ENCODE data around the gene AP3M1.
"Not testable (repeated sequence)": the region's sequence is repeated elsewhere in the genome, so short reads cannot be mapped to it uniquely, and the experiment has no call there.

The AP3M1 gene

DNA sequence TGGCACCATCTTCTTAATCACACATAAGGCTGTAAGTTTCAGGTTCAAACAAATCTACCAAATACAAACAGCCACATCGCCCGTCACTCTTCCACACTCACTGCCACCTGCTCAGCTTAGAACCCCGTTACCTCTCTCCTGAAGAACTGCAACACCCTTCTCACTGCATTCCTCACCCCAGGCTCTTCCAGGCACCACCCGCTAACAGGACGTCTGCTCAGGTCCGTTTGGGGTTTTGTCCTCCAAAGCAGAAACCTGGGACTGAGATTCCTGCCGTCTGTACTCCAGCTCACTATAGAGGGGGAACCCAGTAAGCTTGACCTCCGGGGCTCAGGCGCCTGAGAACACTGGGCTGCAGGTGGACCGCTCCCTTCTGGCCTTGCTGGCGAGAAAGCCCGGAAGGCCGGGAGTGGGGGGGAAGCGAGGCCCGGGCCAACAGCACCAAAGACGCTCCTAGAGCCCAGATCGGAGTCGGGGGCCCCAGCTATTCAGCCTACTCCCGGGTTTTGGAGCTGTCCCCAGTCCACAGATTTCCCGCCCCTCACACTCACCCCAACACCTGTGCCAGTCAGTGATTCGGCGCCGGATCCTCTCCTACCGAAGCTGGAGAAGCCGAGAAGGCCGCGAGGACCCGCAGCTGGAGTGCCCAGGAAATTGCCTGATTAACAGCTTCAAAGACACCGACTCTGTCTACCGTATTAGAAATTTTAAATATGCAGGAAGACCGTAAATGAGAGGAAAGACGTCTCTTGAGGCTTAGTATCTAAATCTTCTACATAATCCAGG lies at the start of gene AP3M1:
AP3M1 (minus strand) TSS at position 625 of the 786 bp plus-strand sequence. CDS start 12,449 bp downstream, outside the sequence.
- peak; percentile 52 to 73 (median 58) for DNase-seq (ENCODE audit: low read depth in 2 of 3, low spot score in 2 of 3)

- DNase-seq (ENCODE audit: low read depth in 2 of 3, low spot score in 2 of 3) = no peak
Measured at GRCh38 chr10:74199315-74199714, 48.7 kb upstream of the AP3M1 start.

DNA sequence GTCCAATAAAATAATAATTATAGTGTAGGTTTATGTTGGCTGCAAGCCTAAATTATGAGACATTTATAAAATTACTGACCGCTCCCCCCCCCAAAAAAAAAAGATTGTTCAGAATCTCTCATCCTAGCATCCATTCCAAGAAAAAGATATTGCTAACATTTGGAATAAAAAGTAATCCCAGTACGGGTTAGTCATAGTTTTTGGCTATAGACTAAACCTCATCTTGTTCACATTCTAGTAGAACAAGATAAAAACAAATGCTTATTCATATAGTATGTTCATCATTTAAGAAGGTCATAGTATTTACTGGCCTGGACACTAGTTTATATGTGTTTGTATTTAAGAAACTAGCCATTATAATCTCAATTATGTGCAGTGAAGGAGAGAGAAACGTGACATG lies 44.4 kb upstream of the AP3M1 start:
- DNase-seq (ENCODE audit: low read depth in 2 of 3, low spot score in 2 of 3) = no peak

- no peak for DNase-seq (ENCODE audit: low read depth in 2 of 3, low spot score in 2 of 3)
Measured at GRCh38 chr10:74194545-74194944, 43.9 kb upstream of the AP3M1 start.

DNA sequence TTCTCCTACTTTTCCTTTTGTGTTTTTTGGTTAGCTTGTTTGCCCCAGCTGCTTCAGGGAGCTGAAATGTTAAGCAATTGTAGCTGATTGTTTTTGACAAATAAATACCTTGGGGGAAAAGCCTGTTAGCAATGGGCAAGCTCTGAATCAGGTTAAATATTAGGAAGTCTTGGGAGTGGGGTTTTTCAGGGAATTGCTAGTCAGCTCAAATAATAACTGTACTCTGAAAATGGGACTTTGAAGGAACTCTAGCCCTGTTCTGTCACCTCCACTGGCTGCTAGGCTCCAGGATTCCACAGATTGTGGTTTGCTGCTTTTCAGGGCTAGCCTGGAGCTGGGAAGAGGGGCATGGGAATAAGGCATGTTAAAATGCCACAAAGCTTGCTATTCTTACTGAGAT lies 39.9 kb upstream of the AP3M1 start:
- DNase-seq (ENCODE audit: low read depth in 2 of 3, low spot score in 2 of 3) = no peak

GRCh38 chr10:74189999-74190421 lies 39.4 kb upstream of the AP3M1 start:
- DNase-seq (ENCODE audit: low read depth in 2 of 3, low spot score in 2 of 3) = no peak

DNA sequence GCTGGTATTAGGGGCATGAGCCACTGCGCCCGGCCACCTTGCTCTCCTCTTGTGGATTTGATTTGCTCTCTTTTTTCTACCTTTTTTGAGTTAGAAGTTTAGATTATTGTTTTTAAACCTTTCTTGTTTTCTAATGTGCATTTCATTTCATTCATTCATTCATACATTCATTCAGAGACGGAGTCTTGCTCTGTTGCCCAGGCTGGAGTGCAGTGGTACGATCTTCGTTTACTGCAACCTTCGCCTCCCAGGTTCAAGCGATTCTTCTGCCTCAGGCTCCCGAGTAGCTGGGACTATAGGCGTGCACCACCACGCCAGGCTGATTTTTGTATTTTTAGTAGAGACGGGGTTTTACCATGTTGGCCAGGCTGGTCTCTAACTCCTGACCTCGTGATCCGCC lies 38.0 kb upstream of the AP3M1 start:
- DNase-seq (ENCODE audit: low read depth in 2 of 3, low spot score in 2 of 3) = not testable (repeated sequence)

DNA sequence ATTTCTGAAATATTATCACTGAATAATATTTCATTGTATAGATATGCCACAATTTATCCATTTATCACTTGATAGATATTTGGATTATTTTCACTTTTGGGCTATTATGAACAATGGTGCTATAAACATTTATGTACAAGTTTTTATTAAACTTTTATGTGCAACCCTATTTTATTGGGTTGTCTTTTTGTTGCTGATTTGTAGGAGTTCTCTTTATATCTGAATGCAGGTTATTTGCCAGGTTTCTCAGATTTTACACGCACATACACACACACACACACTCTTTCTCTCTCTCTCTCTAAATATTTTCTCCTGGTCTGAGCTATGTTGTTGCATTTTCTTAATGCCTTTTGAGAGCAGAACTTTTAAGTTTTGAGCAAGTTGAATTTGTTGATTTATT lies 36.6 kb upstream of the AP3M1 start:
- no peak for DNase-seq (ENCODE audit: low read depth in 2 of 3, low spot score in 2 of 3)

DNA sequence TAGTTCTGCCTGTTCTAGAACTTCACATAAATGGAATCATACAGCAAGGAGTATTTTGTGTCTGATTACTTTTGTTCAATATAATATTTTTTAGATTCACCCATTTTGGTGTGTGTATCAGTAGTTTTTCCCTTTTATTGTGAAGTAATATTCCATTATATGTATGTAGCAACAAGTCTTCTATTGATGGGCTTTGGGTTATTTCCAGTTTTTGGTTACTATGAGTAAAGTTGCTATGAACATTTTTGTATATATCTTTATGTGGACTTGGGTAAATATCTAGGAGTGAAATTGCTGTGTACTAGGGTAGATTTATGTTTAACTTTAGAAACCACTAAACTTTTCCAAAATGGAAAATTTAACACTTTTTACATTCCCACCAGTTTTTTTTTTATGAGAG lies 36.0 kb upstream of the AP3M1 start:
- no peak for DNase-seq (ENCODE audit: low read depth in 2 of 3, low spot score in 2 of 3)

- DNase-seq (ENCODE audit: low read depth in 2 of 3, low spot score in 2 of 3) = no peak
Measured at GRCh38 chr10:74179111-74179710, 28.6 kb upstream of the AP3M1 start.

GRCh38 chr10:74178042-74178791 lies 27.6 kb upstream of the AP3M1 start:
- no peak for DNase-seq (ENCODE audit: low read depth in 2 of 3, low spot score in 2 of 3)

DNA sequence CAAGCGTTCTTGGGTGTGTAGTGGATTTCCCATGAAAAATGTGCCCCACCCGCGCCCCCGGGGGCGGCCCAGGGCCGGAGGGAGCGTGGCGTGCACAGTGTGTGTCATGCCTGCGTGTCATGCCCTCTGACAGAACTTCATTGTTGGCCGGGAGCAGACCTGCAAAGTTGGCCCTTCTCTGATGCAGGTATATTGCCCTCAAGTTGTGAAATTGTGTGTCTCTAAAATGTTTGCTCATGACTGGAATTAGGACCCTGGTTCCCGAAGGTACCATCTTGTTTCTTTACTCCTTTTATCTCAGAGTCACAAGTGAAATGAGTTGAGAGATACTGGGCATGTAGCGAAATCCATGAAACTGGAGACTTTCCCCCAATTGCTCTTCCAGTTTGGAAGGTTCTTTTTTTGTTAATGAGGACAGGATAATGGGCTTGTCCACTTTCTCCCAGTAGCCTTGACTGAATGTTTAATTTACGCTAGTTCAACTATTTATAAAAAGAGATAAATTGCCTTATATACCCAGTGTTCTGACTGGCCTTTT lies 26.6 kb upstream of the AP3M1 start:
- peak in 1 of 3 experiments; percentile 27 for DNase-seq (ENCODE audit: low read depth in 2 of 3, low spot score in 2 of 3)

DNA sequence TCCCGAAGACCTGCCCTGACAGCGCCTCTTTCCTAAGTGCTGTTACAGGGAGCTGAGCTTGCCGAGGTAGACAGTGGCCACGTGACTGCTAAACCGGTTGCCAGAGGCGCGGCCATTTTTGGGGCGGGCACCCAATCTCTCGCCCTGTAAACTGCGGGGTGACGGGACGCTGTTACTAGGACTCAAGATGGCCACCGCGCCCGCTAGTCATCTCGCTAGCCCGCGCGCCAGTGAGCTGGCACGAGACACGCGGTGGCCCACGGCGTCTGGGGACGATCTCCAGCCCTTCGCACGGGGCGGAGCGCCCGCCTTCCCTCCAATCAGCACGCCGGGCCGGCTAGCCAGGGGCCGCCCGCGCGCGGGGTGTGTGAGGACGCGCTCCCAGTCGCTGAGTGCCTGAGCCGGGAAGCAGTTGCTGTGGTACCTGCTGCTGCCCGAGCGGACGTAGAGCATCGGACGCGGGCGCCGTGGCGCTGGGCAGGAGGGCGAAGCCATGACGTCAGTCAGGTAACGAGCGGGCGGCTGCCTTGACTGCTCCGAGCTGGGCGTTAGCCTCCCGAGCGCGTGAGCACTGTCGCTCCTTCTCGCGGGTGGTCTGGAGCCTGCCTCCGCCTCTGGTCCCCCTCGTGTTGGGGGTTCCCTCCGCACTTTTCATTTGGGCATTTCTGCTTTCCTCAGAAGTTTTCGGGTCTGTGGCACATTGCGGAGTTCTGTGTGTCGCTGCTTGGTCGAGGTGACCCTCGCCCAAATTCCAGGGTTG lies 25.9 kb upstream of the AP3M1 start:
- DNase-seq (ENCODE audit: low read depth in 2 of 3, low spot score in 2 of 3) = peak; percentile 82 to 95 (median 88)

DNA sequence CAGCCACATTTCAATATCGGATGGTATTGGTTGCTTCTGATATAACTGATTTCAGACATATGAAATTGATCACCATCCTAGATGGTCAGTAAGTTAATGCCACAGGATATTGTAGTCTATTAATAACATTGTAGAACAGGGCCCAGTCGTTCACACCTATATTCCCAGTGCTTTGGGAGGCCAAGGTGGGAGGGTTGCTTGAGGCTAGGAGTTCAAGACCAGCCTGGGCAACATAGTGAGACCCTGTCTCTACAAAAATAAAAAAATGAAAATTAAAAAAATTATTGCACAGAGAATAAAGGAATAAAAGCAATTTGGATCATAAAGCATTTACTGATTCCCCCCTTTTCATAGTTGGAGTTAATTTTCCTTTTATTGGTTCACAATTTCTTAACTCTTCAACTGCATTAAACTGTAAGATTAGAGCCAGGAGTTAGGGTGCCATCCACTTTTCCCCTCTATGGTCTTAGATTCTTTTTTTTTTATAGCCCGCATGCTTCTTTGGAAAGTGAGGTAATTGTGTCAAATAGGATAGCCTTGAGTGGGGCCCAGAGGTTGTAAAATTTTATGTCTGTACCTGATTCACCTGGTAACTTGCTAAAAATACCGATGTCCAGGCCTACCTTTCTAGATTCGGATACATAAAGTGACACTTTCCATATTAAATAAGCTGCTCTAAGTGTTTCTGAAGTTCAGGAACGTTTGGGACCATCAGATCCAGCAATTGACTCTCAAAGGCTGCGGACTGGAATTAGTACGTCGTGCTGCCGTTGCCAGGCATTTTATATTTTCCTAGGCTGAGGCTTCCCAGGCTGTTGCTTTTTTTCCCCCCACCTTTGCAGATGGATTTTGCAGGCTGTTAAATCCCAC lies 25.1 kb upstream of the AP3M1 start:
- no peak for DNase-seq (ENCODE audit: low read depth in 2 of 3, low spot score in 2 of 3)

DNA sequence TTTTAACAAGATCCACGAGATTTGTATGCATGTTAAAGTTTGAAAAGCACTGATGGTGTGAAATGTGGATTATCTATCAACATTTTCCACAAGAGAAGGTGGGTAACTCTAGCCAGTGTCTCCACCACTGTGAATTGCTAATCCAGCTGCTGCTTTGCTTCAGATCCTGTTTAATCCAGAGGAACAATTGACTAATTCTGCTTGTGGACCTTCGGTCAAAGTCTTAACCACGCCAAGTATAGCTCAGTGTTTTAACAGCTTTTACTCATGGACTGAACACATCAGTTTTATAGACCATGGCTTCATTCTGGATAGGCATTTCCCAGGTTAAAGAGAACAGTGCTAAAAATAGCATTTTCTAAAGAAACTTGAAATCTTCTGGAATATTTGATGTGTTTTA lies 23.9 kb upstream of the AP3M1 start:
- no peak for DNase-seq (ENCODE audit: low read depth in 2 of 3, low spot score in 2 of 3)

DNA sequence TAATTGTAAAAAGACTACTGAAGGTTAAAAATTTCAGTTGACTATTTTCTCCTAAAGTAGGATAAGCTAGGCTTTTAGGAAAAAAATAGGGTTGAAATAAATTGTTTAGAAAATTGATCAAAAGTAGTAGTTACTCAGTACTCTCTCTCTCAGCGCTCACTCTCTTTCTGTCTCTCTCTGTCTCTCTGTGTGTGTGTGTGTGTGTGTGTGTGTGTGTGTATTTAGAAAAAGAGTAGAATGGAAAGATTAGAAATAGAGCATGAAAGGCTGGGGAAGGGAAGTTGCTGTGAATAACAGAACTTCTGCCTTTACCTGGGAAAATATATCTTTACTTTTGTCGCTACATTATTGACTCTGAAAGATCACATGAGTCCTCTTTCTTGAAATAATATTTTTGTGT lies 21.0 kb upstream of the AP3M1 start:
- DNase-seq (ENCODE audit: low read depth in 2 of 3, low spot score in 2 of 3) = no peak

GRCh38 chr10:74167443-74167842 lies 16.8 kb upstream of the AP3M1 start:
- DNase-seq (ENCODE audit: low read depth in 2 of 3, low spot score in 2 of 3) = no peak

DNA sequence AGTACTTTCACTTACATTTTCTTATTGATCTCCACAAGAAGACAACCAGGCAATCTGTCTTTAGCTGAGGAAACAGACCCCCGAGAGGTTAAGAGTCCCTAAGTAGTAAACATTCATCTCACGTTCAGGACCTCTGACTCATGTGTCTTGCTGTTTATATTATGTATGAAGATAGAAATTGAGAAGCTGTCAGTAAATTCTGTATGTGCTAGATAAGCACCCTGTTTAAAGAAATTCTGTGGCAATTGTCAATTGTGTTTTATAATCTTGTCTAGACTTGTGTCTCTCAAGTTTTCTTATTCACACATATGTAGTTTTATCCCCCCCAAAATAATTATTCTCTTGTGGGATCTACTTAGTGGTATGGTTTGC lies 14.9 kb upstream of the AP3M1 start:
- DNase-seq (ENCODE audit: low read depth in 2 of 3, low spot score in 2 of 3) = no peak

DNA sequence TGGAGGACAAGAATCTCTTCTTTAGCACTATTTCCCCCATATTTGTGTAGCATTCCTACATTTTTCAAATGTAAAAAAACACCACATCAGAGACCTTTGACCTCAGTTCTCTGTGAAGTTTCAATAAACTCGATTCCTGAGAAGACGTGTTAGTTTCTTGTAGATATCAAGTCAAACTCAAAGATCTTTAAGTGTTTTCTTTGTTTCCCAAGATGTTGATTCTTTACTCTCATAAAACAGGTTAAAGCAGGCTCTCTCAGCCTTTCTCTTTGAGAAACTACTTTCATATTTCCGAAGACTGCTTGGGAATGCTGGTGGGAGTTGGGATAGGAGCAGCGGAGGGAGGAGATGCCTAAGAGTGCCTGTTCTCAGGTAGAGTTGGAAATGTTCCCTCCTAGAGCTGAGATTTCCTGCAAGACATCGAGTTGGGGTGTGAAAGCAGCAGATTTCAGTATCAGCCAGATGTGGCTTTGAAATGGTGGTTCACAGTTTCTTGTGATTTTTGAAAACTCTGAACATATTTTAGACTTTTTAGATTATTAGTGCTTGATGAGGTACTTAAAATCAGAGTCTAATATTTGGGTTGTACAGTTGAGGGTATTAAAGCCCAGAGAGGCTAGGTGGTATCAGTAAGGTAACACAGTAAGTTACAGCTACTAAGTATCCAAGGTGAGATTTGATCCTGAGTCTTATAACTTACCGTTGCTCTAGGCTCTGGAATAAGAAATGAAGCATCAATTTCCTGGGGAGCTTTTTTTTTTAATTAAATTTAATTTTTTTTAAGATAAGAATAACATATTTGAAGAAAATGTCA lies 14.3 kb upstream of the AP3M1 start:
- DNase-seq (ENCODE audit: low read depth in 2 of 3, low spot score in 2 of 3) = no peak
